ENCODE results near the gene BANF1.

GRCh38 chr11:66007201-66007634 lies 4.9 kb downstream of the BANF1 start:
- no peak for TF ChIP-seq ZNF512 (tag; IDR thresholded peaks at IDR 0.05)
- no peak for TF ChIP-seq JUNB (CRISPR knock-in tag; conservative IDR thresholded peaks at IDR 0.05)
- TF ChIP-seq E2F4 (CRISPR knock-in tag; IDR thresholded peaks at IDR 0.05; ENCODE audit: low read depth): no peak
- no peak for TF ChIP-seq ATF2 (CRISPR knock-in tag; IDR thresholded peaks at IDR 0.05)
